G401 (cell line): ENCODE measurements around the gene DLST. TPM values are rescaled to one million over a fixed set of nuclear protein-coding genes. Genes with fewer than 3 reads are reported as not detected.

Experiments
- DNase-seq: peaks from one replicate; pipeline ENCODE4 v3.0.0-alpha.2; 2015; ENCODE audit warnings: low spot score
- in situ Hi-C: cut with HindIII; loops from 2 replicates; pipeline ENCODE4 v1.10.0; 2016; ENCODE audit warnings: low sequenced_read_pairs, mixed read lengths
- total RNA-seq: library from RNA; depleted of rRNA; stranded (reverse); fragments of >200 nt; shearing (Covaris generic); gene quantifications from 2 replicates; pipeline ENCODE4 v1.2.3, GENCODE V29; 2014

DLST gene
- total RNA-seq, 1 experiment from 2014 or later, result 101 TPM

DNA sequence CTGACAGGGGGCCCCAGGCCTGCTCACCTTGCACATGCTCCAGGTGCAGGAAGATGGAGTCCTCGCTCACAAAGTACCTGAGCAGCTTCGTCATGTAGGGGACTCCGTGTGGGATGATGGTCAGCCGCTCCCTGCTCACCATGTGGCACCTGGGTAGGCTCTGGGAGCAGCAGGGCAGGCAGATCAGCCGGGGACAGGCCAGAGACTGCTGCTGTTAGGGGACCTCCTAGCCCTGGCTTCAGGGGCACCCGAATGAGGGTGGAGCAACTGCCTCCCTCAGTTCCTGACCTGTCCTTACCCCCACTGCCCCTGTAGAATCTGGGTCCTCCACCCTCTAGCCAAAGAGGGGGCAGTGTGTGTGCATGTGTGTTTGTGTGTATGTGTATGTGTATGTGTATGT lies 29.5 kb downstream of the DLST start:
- in situ Hi-C loops, result no loop called here
- DNase-seq, result no peak

DNA sequence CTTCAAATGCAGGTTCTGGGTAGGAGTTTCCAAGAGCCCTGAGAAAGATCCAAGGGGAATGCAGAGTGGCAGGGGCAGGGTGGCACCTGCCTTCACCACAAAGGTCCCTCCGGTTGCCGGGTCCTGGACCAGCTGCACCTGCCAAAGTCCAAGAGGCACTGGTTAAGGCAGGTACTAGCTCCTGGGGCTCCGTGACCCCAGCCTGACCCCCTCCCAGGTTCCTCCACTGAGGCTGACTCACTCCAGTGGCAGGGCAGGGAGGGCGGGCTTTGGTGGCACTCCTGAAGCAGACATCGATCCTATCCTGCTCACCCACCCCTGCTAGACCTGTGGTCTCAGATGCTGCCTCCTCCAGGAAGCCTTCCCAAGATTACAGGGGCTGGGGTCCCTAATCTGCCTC lies 30.0 kb downstream of the DLST start:
- DNase-seq, result no peak
- in situ Hi-C loops, result no loop called here

DNA sequence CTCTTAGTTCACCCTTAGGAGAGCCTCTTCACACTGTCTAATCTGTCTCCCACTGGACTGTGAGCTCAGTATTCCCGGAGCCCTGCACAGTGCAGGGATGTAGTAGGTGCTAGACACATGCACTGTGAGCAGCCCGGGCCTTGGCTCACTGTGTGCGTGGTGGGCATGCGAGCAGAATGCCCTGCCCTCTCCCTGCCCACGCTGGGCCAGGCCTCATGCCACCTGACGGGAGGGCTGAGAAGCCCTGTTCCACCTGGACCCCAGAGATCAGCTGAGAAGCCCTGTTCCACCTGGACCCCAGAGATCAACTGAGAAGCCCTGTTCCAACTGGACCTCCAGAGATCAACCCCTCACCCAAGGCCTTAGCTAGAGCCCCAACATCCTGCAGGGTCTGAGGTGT lies 30.4 kb downstream of the DLST start:
- in situ Hi-C loops, result no loop called here
- no peak for DNase-seq

GRCh38 chr14:74912801-74913200 lies 31.1 kb downstream of the DLST start:
- no peak for DNase-seq
- in situ Hi-C loops, result no loop called here

GRCh38 chr14:74913393-74913910 lies 31.7 kb downstream of the DLST start:
- no peak for DNase-seq
- in situ Hi-C loops, result no loop called here

DNA sequence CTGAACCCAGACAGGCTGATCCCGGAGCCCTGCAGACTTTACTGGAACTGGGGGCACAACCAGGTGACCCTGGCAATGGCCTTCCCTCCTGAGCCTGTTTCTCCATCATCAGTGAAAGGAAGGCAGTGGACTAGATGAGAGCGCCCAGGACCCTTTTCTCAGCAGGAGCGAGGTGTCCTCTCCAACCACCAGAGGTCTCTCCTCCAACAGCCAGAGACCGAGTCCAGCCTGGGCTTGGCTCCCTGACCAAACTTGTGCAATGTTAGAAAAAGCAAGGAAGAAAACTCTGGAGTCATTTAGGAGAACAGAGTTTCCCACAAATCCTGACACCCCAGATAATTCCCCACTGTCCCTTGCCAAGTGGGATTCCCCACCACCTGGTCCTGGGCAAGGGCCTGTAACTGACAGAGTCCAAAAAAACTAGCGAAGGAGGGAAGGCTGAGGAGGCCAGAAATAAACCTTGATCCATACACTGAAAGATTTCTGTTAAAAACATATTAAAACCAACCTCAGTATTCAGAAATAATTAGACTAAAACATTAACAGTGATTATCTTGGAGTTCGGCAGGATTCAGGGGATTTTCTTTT lies 32.4 kb downstream of the DLST start:
- DNase-seq, result peak; percentile 48

GRCh38 chr14:74915426-74915825 lies 33.7 kb downstream of the DLST start:
- no peak for DNase-seq
- in situ Hi-C loops, result no loop called here

More for the DNA sequence above, 32.4 kb downstream of the DLST start:
- in situ Hi-C loops, result no loop called here

GRCh38 chr14:74915826-74916225 lies 34.1 kb downstream of the DLST start:
- in situ Hi-C loops, result no loop called here

GRCh38 chr14:74917178-74917543 lies 35.4 kb downstream of the DLST start:
- in situ Hi-C loops, result no loop called here
- no peak for DNase-seq

More at GRCh38 chr14:74915826-74916225, 34.1 kb downstream of the DLST start:
- no peak for DNase-seq

DNA sequence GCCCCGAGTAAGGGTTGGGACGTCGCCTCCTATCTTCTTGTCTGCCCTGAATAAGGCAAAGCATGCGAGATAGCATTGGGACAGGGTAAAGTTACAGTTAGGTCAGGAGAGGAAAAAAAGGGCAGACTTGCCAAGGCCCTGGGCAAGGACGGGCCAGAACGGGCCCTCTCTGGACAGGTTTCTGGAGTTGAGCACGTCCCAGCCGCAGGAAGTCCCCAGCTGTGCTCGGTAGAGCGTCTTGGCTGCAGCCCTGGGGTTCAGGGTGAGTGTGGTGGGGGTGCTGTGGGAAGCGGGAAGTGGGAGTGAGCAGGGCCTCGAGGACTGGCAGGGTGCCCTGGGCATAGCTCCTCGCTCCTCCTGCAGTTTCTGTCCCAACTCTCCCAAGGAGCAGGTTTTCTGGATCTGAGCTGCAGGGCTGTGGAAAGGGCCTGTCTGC lies 35.9 kb downstream of the DLST start:
- in situ Hi-C loops, result no loop called here
- no peak for DNase-seq

DNA sequence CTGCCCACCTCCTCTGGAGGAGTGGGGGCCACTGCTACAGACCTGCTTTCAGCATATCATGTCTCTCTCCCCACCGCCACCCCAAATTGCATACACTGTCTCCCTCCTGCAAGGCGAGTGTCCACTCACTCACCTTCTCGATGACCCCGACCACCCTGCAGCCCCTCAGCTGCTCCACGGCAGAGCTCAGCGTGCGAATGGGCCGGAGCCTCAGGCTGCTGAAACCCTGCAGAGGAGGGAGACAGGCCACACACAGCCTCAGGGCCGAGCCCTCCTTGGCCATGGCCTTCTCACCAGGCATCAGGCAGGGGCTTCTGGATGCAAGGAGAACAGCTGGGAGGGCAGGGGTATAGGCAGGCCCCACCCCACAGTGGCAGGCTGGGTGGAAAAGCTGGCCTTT lies 36.7 kb downstream of the DLST start:
- DNase-seq, result no peak
- in situ Hi-C loops, result no loop called here

DNA sequence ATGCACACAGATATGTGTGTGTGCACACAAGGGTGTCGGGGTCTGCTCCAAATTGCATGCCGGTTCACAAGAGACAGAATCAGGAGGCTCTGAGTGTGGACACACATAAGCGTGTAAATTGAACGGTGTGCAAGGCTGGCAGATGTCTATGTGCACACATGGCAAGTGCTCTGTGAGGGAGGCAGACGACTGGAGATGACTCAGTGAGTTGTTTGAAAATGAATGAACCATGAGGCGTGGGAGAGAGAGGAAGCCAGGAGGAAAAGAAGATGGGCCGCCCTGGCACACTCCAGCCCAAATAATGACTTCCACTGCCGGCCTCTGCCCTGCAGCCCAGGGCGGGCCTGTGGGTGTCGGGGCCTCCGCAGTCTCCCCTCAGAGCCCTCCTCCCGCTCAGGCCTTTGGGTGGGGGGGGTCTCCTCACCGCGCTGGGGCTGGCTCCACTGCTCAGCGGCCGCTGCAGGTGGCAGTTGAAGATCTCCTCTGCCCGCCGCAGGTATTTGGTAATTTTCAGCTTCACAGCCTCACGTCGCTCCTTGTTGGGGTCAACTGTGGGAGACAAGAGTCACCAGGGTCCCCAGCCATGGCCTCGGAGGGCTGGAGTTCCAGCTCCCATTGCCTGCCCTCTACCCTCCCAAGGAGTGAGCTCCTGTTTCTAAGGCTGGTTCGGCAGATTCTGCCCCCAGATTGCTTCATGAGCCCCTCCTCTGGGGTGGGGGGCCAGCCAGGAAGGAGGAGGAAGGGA lies 37.9 kb downstream of the DLST start:
- no peak for DNase-seq
- in situ Hi-C loops, result no loop called here

DNA sequence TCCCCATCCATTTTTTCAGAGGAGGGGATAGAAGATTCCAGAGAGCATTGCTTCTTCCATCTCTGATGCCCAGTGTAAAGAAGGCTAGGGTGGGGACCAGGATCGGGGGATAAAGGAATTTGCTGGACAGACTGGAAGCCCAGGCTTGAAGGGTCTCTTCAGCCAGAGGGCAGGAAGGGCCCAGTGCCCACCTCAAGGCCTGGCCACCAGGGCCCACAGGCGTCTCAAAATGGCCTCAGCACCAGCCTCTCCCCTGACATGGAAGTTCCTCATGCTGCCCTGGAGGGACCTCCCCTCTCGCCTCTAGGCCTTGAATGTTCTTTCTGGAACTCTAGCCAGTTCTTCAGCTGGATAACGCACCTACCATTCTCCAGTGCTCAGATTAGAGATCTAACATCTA lies 38.6 kb downstream of the DLST start:
- no peak for DNase-seq
- in situ Hi-C loops, result no loop called here

GRCh38 chr14:74921053-74921620 lies 39.4 kb downstream of the DLST start:
- in situ Hi-C loops, result no loop called here
- no peak for DNase-seq

DNA sequence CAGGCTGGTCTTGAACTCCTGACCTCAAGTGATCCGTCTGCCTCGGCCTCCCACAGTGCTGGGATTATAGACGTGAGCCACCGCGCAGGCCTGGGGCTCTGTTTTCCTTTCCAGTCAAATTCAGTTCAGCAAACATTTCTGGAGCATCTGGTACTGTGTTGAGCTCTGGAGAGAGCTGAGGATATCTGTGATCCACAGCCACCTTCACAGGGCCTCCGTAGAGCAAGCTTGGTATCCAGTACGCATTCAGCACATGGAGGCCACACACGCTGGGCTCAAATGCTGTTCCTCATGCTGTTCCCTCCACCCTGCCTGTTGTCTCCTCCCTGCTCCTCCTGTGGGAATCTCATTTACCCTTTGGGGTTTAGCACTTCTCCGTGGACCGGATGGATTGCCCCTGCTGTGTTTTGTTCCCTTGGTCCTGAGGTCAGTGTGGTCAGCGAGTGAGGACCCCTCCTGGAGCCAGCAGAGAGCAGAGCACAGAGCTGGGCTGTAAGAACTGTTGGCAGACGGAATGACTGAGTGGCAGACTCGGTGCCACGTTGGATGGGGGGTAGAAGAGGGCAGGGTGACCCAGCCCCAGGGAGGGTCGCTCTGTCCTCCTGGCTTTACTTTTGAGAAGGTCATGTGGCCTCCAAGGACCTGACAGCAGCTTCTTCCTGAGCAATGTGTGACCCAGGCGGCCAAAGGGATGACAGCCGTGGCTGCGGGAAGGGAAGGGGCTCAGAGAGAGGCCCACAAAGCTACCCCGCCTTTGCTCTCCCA lies 40.5 kb downstream of the DLST start:
- in situ Hi-C loops, result no loop called here
- no peak for DNase-seq

DNA sequence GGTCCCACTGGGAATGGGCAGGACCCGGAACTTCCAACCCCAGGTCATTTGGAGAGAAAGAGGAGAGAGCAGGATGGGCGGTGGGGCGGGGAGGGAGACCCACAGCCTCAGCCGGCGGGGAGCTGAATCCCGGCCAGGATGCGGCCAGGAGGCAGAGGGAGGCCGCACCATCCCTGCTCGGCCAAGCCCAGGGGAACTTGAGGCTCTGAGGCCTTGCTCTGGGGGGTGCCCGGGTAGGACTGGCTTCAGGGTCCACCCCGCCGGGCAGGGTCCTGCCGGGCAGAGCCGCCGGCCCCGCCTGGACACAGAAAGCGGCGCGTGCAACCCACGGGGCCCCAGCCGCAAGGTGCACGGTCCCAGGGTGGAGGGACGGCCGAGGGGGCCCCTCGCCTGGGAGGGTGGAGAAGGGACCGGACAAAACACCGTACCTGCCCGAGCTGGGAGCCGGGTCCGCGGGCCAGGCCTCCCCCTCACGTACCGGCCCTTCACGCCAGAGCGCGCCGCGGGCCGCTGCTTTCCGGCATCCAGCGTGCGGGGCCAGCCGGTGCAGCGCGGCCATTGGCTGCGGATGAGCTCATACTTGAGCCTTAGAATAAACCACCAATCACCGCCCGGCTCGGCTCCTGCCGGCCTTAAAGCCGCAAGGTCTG lies 41.2 kb downstream of the DLST start, which contains the start of gene RPS6KL1:
TSS of gene RPS6KL1 (minus strand) at position 509 of the 650 bp plus-strand sequence. CDS start 1,719 bp downstream, outside the sequence.
- in situ Hi-C loops, result no loop called here
- peak; percentile 96 for DNase-seq

DNA sequence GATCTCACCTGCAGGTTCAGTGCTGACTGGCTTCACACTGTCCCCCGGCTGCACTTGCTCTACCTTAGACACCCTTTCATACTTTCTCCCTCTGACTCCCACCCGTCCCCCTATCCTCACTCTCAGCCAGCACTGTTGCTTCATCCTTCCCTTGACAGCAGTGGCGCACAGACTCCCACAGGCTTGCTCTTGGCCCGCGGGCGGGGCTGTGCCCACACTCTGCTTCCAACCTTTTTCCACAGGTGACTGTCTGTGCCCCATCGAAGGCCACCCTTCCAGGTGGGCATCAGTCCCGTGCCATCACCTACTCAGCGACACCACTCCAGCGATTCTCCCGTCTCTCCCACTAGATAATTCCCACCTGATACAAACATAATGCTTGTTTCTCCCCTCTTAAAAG lies 42.3 kb downstream of the DLST start:
- no peak for DNase-seq
- in situ Hi-C loops, result no loop called here

- in situ Hi-C loops, result no loop called here
- no peak for DNase-seq
Measured at GRCh38 chr14:74927225-74927624, 45.5 kb downstream of the DLST start.

GRCh38 chr14:74929242-74929641 lies 47.5 kb downstream of the DLST start:
- in situ Hi-C loops, result no loop called here
- DNase-seq, result no peak
